Neural progenitor cell (in vitro differentiated cells): ENCODE data around the gene ZSCAN5C.
"Not testable (repeated sequence)": the region's sequence is repeated elsewhere in the genome, so short reads cannot be mapped to it uniquely, and the experiment has no call there.

ENCODE experiments used
- EZH2 ChIP-seq: fragments of 200-600 bp; sonication (generic); IDR thresholded peaks from 2 replicates; pipeline ENCODE4 v1.6.1; 2017; ENCODE audit warnings: antibody characterized with exemption, mild to moderate bottlenecking, moderate library complexity
- TF ChIP-seq, protein P1 (sequence below): fragments of 200-600 bp; sonication (generic); IDR thresholded peaks from 2 replicates; pipeline ENCODE4 v1.5.1; 2017; ENCODE audit warnings: antibody characterized with exemption, mild to moderate bottlenecking

DNA sequence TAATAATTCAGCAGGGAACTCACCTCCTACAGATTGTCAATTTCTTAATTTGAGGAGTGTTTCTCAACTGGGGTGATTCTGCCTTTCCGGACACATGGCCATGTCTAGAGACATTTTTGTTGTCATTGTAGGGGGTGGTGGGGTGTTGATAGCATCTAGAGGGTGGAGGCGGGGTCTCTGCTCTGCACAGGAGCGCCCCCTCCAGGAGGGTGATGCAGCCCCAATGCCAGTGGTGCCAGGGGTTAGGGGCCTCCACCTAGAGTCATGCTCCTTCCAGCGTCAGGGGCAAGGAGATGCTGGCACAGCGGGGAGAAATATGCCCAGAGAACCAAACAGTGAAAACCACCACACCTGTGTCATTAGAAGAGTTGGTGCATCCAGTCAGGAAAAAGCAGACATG, 5.5 kb downstream of the ZSCAN5C start:
- TF ChIP-seq, protein P1, sequence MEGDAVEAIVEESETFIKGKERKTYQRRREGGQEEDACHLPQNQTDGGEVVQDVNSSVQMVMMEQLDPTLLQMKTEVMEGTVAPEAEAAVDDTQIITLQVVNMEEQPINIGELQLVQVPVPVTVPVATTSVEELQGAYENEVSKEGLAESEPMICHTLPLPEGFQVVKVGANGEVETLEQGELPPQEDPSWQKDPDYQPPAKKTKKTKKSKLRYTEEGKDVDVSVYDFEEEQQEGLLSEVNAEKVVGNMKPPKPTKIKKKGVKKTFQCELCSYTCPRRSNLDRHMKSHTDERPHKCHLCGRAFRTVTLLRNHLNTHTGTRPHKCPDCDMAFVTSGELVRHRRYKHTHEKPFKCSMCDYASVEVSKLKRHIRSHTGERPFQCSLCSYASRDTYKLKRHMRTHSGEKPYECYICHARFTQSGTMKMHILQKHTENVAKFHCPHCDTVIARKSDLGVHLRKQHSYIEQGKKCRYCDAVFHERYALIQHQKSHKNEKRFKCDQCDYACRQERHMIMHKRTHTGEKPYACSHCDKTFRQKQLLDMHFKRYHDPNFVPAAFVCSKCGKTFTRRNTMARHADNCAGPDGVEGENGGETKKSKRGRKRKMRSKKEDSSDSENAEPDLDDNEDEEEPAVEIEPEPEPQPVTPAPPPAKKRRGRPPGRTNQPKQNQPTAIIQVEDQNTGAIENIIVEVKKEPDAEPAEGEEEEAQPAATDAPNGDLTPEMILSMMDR, result peak; percentile 15
- TF ChIP-seq EZH2, result not testable (repeated sequence)
